Measurements from ENCODE around the gene SLBP.

The SLBP gene

GRCh38 chr4:1722551-1723118, 10.5 kb upstream of the SLBP start:
- Histone ChIP-seq H3K4me3 (ENCODE audit: low read length) (peak overlapping the region; percentile 94), H2BK120ac (ENCODE audit: low read depth, low read length) (no peak overlapping the region), H3K79me2 (ENCODE audit: control insufficient read depth, insufficient read depth, low read length) (peaks cover 30% of the 10 kb centered on the region), H3K27ac (ENCODE audit: low read depth, low read length) (no peak overlapping the region), H3K4me1 (ENCODE audit: control insufficient read depth, low read depth, low read length) (peaks cover 5% of the 10 kb centered on the region), H3K36me3 (ENCODE audit: control insufficient read depth, insufficient read depth, low read length) (peaks cover 10% of the 10 kb centered on the region), H3K79me1 (ENCODE audit: low read length) (peaks cover 21% of the 10 kb centered on the region), H3K4ac (ENCODE audit: low read depth, low read length) (peak overlapping the region; percentile 88), H3K9ac (ENCODE audit: low read length) (peak overlapping the region; percentile 91), H2AK5ac (ENCODE audit: low read length) (no peak overlapping the region), H3K18ac (ENCODE audit: low read length) (no peak overlapping the region), H3K27me3 (ENCODE audit: insufficient read depth, low read length, poor library complexity) (no peaks in the 10 kb centered on the region), H3K4me2 (ENCODE audit: low read length) (peak overlapping the region; percentile 93), H3K56ac (ENCODE audit: low read length) (peak overlapping the region; percentile 97), H2BK5ac (ENCODE audit: low read length) (no peak overlapping the region), H2BK15ac (replicated peaks; ENCODE audit: low read depth) (no peak overlapping the region), H4K5ac (ENCODE audit: low read length) (no peak overlapping the region), H3K23ac (ENCODE audit: low read length) (peak overlapping the region; percentile 15), H4K8ac (ENCODE audit: low read depth, low read length) (no peak overlapping the region)
- WGBS (ENCODE audit: extremely low coverage, insufficient coverage, low lambda C conversion rate) = no CpG with 5 or more reads among the region's 18 CpGs
- no peak for DNase-seq

DNA sequence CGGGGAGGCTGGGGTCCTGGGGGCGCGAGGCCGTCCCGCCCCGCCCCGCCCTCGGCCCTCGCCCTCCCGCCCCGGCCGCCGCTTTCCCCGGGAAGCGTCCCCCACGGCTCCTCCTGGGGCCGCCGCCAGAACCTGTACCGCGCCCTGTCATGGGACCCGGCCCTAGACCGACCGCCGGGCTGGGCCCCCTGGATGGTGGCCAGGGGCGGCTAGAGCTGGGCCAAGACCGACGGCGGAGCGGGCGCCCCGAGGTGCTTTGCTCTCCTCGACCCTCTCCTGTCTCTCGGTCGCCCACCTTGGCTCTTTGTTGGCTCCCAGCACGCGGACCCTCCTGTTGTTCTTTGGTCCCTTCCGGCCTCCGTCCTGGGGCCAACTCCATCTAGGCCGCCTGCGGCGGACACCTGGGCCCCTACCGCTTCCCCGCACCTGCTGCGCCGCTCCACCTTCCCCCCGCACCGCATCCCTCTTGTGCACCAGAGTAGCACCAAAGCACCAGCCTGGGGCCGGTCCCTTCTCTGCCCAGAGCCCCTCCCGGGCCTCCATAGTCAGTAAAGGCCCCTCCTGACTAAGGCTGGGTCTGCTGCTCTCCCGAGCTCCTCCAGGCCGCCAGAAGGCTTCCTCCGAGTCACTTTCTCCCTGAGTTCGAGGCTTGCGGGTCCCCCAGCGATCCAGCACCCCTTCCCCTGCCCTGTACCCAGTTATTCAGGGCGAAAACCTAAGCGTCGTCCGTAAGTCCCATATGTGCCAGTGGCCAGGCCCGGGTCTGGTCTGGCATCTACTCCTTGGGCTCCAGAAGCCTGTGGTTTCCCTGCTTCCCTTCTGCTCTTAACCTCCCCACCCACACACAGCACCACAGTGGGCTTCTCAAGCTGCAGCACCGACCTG, 9.8 kb upstream of the SLBP start:
- Histone ChIP-seq H4K8ac (ENCODE audit: low read depth, low read length) (no peak overlapping the region), H2BK15ac (replicated peaks; ENCODE audit: low read depth) (no peak overlapping the region), H2BK120ac (ENCODE audit: low read depth, low read length) (peak overlapping the region; percentile 9), H3K9ac (ENCODE audit: low read length) (peak overlapping the region; percentile 91), H3K23ac (ENCODE audit: low read length) (peak overlapping the region; percentile 15), H2AK5ac (ENCODE audit: low read length) (peak overlapping the region; percentile 38), H3K79me2 (ENCODE audit: control insufficient read depth, insufficient read depth, low read length) (peaks cover 30% of the 10 kb centered on the region), H3K79me1 (ENCODE audit: low read length) (peaks cover 20% of the 10 kb centered on the region), H3K27ac (ENCODE audit: low read depth, low read length) (no peak overlapping the region), H3K4me2 (ENCODE audit: low read length) (peak overlapping the region; percentile 93), H3K56ac (ENCODE audit: low read length) (peak overlapping the region; percentile 97), H3K18ac (ENCODE audit: low read length) (peak overlapping the region; percentile 73), H3K4ac (ENCODE audit: low read depth, low read length) (peak overlapping the region; percentile 88), H3K4me1 (ENCODE audit: control insufficient read depth, low read depth, low read length) (peaks cover 5% of the 10 kb centered on the region), H3K27me3 (ENCODE audit: insufficient read depth, low read length, poor library complexity) (no peaks in the 10 kb centered on the region), H3K36me3 (ENCODE audit: control insufficient read depth, insufficient read depth, low read length) (peaks cover 10% of the 10 kb centered on the region), H2BK5ac (ENCODE audit: low read length) (no peak overlapping the region), H3K4me3 (ENCODE audit: low read length) (peak overlapping the region; percentile 94), H4K5ac (ENCODE audit: low read length) (no peak overlapping the region)
- WGBS (ENCODE audit: extremely low coverage, insufficient coverage, low lambda C conversion rate) = no CpG with 5 or more reads among the region's 61 CpGs
- no peak for DNase-seq

DNA sequence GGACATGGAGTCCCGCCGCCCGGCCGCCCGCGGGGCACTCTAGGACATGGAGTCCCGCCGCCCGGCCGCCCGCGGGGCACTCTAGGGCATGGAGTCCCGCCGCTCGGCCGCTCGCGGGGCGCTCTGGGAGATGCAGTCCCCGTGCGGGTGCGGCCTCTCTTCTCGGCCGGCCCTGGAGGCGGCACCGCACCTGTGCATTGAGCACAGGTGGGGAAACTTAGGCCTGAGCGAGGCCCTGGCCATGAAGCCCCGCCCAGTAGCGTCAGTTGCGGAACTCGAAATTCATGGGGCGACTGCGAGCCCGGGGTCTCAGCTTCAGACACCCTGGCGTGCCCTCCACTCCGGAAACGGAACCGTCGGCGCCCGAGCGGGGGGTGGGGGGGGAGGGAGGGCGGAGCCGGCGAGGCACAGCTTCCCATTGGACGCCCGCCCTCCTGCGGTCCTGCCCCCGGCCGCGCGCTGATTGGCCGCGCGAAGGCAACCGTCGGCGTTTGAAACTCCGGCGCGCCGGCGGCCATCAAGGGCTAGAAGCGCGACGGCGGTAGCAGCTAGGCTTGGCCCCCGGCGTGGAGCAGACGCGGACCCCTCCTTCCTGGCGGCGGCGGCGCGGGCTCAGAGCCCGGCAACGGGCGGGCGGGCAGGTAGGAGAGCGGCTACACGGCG, 9.0 kb upstream of the SLBP start, which contains the start of the genes TACC3 and TMEM129:
Gene TACC3 (plus strand): TSS at position 519 of the 663 bp plus-strand sequence. CDS start 1,901 bp downstream, outside the sequence.
Gene TMEM129 (minus strand): TSS at position 321 of the 663 bp plus-strand sequence. CDS start 486 bp downstream, outside the sequence.
- Histone ChIP-seq H3K27ac (ENCODE audit: low read depth, low read length) (peak within 1 kb of the TSS; percentile 79), H4K8ac (ENCODE audit: low read depth, low read length) (no peak within 1 kb of the TSS), H3K23ac (ENCODE audit: low read length) (peak within 1 kb of the TSS; percentile 99), H3K4me1 (ENCODE audit: control insufficient read depth, low read depth, low read length) (peaks cover 5% of the 10 kb centered on the region), H3K18ac (ENCODE audit: low read length) (peak within 1 kb of the TSS; percentile 73), H4K5ac (ENCODE audit: low read length) (no peak within 1 kb of the TSS), H3K4ac (ENCODE audit: low read depth, low read length) (peak within 1 kb of the TSS; percentile 88), H3K79me1 (ENCODE audit: low read length) (peaks cover 21% of the 10 kb centered on the region), H2BK5ac (ENCODE audit: low read length) (no peak within 1 kb of the TSS), H3K27me3 (ENCODE audit: insufficient read depth, low read length, poor library complexity) (no peaks in the 10 kb centered on the region), H2BK15ac (replicated peaks; ENCODE audit: low read depth) (no peak within 1 kb of the TSS), H3K9ac (ENCODE audit: low read length) (peak within 1 kb of the TSS; percentile 98), H3K4me2 (ENCODE audit: low read length) (peak within 1 kb of the TSS; percentile 93), H3K56ac (ENCODE audit: low read length) (peak within 1 kb of the TSS; percentile 99), H3K4me3 (ENCODE audit: low read length) (peak within 1 kb of the TSS; percentile 94), H2BK120ac (ENCODE audit: low read depth, low read length) (peak within 1 kb of the TSS; percentile 9), H3K79me2 (ENCODE audit: control insufficient read depth, insufficient read depth, low read length) (peaks cover 30% of the 10 kb centered on the region), H2AK5ac (ENCODE audit: low read length) (peak within 1 kb of the TSS; percentile 38), H3K36me3 (ENCODE audit: control insufficient read depth, insufficient read depth, low read length) (peaks cover 10% of the 10 kb centered on the region)
- WGBS (ENCODE audit: extremely low coverage, insufficient coverage, low lambda C conversion rate) = no CpG with 5 or more reads among the region's 83 CpGs
- peak; percentile 98 for DNase-seq

DNA sequence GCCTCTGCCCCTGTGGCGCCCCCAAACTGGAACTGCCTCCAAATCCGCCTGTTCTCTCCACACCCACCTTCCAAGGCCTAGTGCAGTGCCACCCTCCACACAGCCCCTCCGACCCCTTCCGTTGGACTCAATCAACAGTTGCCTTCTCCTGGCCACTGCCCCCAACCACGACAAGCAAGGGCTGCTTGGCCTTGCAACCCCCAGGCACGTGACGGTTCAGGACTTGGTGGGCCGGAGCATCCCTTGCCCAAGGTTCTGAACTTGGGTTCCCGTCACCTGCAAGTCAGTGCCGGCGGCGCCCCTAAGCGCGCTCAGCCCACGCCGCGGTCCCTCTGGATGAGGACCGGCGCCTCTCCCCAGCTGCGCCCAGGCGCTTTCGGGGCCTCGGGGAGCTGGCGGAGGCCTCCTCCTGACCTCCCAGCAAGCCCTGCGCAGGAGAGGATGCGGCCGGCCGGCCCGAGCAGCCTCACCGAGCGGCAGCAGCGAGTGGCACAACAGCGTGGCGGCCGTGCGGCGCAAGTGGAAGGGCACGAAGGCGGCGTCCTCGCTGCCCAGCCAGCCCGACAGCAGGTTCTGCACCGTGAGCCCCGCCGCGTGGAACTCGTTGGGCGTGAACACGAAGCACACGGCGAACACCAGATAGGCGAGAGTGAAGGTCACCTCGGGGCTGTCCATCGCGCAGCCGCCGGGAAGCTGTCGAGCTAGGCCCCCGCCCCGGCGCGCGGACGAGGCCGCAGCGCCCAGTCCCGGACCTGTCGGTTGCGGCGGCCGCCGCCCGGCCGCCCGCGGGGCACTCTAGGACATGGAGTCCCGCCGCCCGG, 8.3 kb upstream of the SLBP start:
- Histone ChIP-seq H2BK15ac (replicated peaks; ENCODE audit: low read depth) (no peak overlapping the region), H4K8ac (ENCODE audit: low read depth, low read length) (no peak overlapping the region), H3K79me2 (ENCODE audit: control insufficient read depth, insufficient read depth, low read length) (peaks cover 30% of the 10 kb centered on the region), H3K27ac (ENCODE audit: low read depth, low read length) (peak overlapping the region; percentile 79), H3K4me2 (ENCODE audit: low read length) (peak overlapping the region; percentile 70), H3K4ac (ENCODE audit: low read depth, low read length) (no peak overlapping the region), H3K56ac (ENCODE audit: low read length) (peak overlapping the region; percentile 99), H2AK5ac (ENCODE audit: low read length) (no peak overlapping the region), H3K79me1 (ENCODE audit: low read length) (peaks cover 20% of the 10 kb centered on the region), H3K9ac (ENCODE audit: low read length) (peak overlapping the region; percentile 98), H3K4me1 (ENCODE audit: control insufficient read depth, low read depth, low read length) (peaks cover 5% of the 10 kb centered on the region), H3K23ac (ENCODE audit: low read length) (peak overlapping the region; percentile 99), H4K5ac (ENCODE audit: low read length) (no peak overlapping the region), H2BK120ac (ENCODE audit: low read depth, low read length) (no peak overlapping the region), H3K36me3 (ENCODE audit: control insufficient read depth, insufficient read depth, low read length) (peaks cover 9% of the 10 kb centered on the region), H3K18ac (ENCODE audit: low read length) (peak overlapping the region; percentile 0), H2BK5ac (ENCODE audit: low read length) (no peak overlapping the region), H3K4me3 (ENCODE audit: low read length) (peak overlapping the region; percentile 76), H3K27me3 (ENCODE audit: insufficient read depth, low read length, poor library complexity) (no peaks in the 10 kb centered on the region)
- no CpG with 5 or more reads among the region's 79 CpGs for WGBS (ENCODE audit: extremely low coverage, insufficient coverage, low lambda C conversion rate)
- peak; percentile 61 for DNase-seq
